ENCODE data around the gene ADAMTSL5.

- no peak for TF ChIP-seq EZH2 (IDR thresholded peaks at IDR 0.05; ENCODE audit: low read length, missing control alignments)
- no peak for TF ChIP-seq CTCF (conservative IDR thresholded peaks at IDR 0.05 in 1 of 2, IDR thresholded peaks at IDR 0.05 in 1 of 2; ENCODE audit: low read depth in 1 of 2, low read length in 2 of 2)
Observed at GRCh38 chr19:1524972-1525325, 12.1 kb upstream of the ADAMTSL5 start.

Data from fibroblast of lung (primary cell).